Thymus (tissue), 11 donors: ENCODE data around the gene SHC3. TPM values are rescaled to one million over a fixed set of nuclear protein-coding genes. Genes with fewer than 3 reads are reported as not detected.
A peak's percentile ranks its signal among the peaks of the same experiment; 100 is the strongest.

Experiments
- DNase-seq, 9 donors: peaks; one replicate each; pipeline ENCODE4 v3.0.0-alpha.2; 2013; ENCODE audit warnings: low spot score in 9 of 9, low read depth in 6 of 9, missing footprints in 1 of 9
- H3K27ac ChIP-seq, 2 donors: one replicate each; pipeline ENCODE4 v1.5.1; 2013; ENCODE audit warnings: control low read depth in 1 of 2, low read depth in 1 of 2, low read length in 1 of 2, mild to moderate bottlenecking in 1 of 2, moderate library complexity in 1 of 2
- H3K27me3 ChIP-seq, 2 donors: one replicate each; pipeline ENCODE4 v1.5.1; 2013; ENCODE audit warnings: low read length in 1 of 2; ENCODE audit not compliant: control insufficient read depth in 2 of 2, insufficient read depth in 1 of 2
- H3K36me3 ChIP-seq, 2 donors: one replicate each; pipeline ENCODE4 v1.5.1; 2013; ENCODE audit warnings: low read length in 1 of 2, mild to moderate bottlenecking in 1 of 2, moderate library complexity in 1 of 2; ENCODE audit not compliant: control insufficient read depth in 2 of 2, insufficient read depth in 2 of 2
- H3K4me1 ChIP-seq, 2 donors: one replicate each; pipeline ENCODE4 v1.5.1; 2013; ENCODE audit warnings: low read length in 2 of 2; ENCODE audit not compliant: control insufficient read depth in 2 of 2, insufficient read depth in 2 of 2
- H3K4me3 ChIP-seq, 2 donors: one replicate each; pipeline ENCODE4 v1.5.1; 2013; ENCODE audit warnings: low read length in 2 of 2, control low read depth in 1 of 2, mild to moderate bottlenecking in 1 of 2
- H3K9me3 ChIP-seq, 2 donors: one replicate each; pipeline ENCODE4 v1.5.1; 2013; ENCODE audit warnings: low read length in 1 of 2, mild to moderate bottlenecking in 1 of 2; ENCODE audit not compliant: control insufficient read depth in 2 of 2, insufficient read depth in 1 of 2
- WGBS: extraction: QIAGEN DNeasy Blood & Tissue Kit; methylation state at CpG from one replicate; pipeline ENCODE4 v1.1.7; 2013; 5-methylcytosine and 5-hydroxymethylcytosine counted together
- polyA plus RNA-seq: library from polyadenylated mRNA; stranded (reverse); fragments of 200-250 nt; gene quantifications from one replicate; pipeline ENCODE4 v1.2.3, GENCODE V29; 2013
- total RNA-seq: library from RNA; stranded (reverse); fragments of 120-200 nt; gene quantifications from one replicate; pipeline ENCODE4 v1.2.4, GENCODE V29; 2013
- donor health status: healthy.

SHC3 gene
- total and polyA plus RNA-seq, 2 donors = 0.05 to 0.16 TPM

- Histone ChIP-seq H3K27me3 (no peaks in the 10 kb centered on the region), H3K27ac (no peak overlapping the region), H3K4me1 (no peaks in the 10 kb centered on the region), H3K9me3 (no peaks in the 10 kb centered on the region), H3K36me3 (no peaks in the 10 kb centered on the region), H3K4me3 (no peak overlapping the region)
- 89% methylated on average over 6 of the region's 6 CpGs for WGBS
- DNase-seq = no peak
These were observed 112.7 kb downstream of the SHC3 start for GRCh38 chr9:89065921-89066320.

- 97% methylated on average over 5 of the region's 5 CpGs for WGBS
- no peak for DNase-seq
- Histone ChIP-seq H3K27me3 (no peaks in the 10 kb centered on the region), H3K9me3 (peaks cover 3 to 8% of the 10 kb centered on the region in 2 donors), H3K4me1 (no peaks in the 10 kb centered on the region), H3K4me3 (no peak overlapping the region), H3K36me3 (no peaks in the 10 kb centered on the region), H3K27ac (no peak overlapping the region)
These were observed 117.8 kb downstream of the SHC3 start for GRCh38 chr9:89060790-89061189.

- H3K4me1 ChIP-seq = no peaks in the 10 kb centered on the region
- H3K9me3 ChIP-seq = peaks cover 3 to 8% of the 10 kb centered on the region in 2 donors
- DNase-seq = no peak
- H3K36me3 ChIP-seq = no peaks in the 10 kb centered on the region
- 91% methylated on average over 15 of the region's 15 CpGs for WGBS
- H3K27me3 ChIP-seq = no peaks in the 10 kb centered on the region
- H3K4me3 ChIP-seq = no peak overlapping the region
- H3K27ac ChIP-seq = peak overlapping the region in 1 of 2 donors; percentile 21
These were observed 118.6 kb downstream of the SHC3 start for GRCh38 chr9:89059925-89060506.

GRCh38 chr9:89058906-89059305 is 119.7 kb downstream of the SHC3 start:
- H3K4me1 ChIP-seq = no peaks in the 10 kb centered on the region
- no peak for DNase-seq

GRCh38 chr9:89054865-89055495 is 123.6 kb downstream of the SHC3 start:
- Histone ChIP-seq H3K4me3 (no peak overlapping the region), H3K36me3 (no peaks in the 10 kb centered on the region), H3K27ac (no peak overlapping the region), H3K4me1 (no peaks in the 10 kb centered on the region), H3K9me3 (peaks cover 3 to 8% of the 10 kb centered on the region in 2 donors), H3K27me3 (no peaks in the 10 kb centered on the region)
- no peak for DNase-seq
- 95% methylated on average over 8 of the region's 8 CpGs for WGBS

More at GRCh38 chr9:89058906-89059305, 119.7 kb downstream of the SHC3 start:
- Histone ChIP-seq H3K36me3 (no peaks in the 10 kb centered on the region), H3K27ac (no peak overlapping the region), H3K4me3 (no peak overlapping the region), H3K27me3 (no peaks in the 10 kb centered on the region), H3K9me3 (peaks cover 3 to 8% of the 10 kb centered on the region in 2 donors)
- 95% methylated on average over 12 of the region's 12 CpGs for whole genome bisulfite sequencing

- DNase-seq = no peak
- Histone ChIP-seq H3K36me3 (no peaks in the 10 kb centered on the region), H3K4me3 (no peak overlapping the region), H3K4me1 (no peaks in the 10 kb centered on the region), H3K27me3 (no peaks in the 10 kb centered on the region), H3K9me3 (peaks cover 0 to 1% of the 10 kb centered on the region in 2 donors), H3K27ac (no peak overlapping the region)
- WGBS = 96% methylated on average over 5 of the region's 5 CpGs
These were observed 125.3 kb downstream of the SHC3 start for GRCh38 chr9:89053301-89053700.

GRCh38 chr9:89052470-89053097 is 126.0 kb downstream of the SHC3 start:
- Histone ChIP-seq H3K36me3 (no peaks in the 10 kb centered on the region), H3K4me3 (no peak overlapping the region), H3K27ac (no peak overlapping the region), H3K4me1 (no peaks in the 10 kb centered on the region), H3K27me3 (no peaks in the 10 kb centered on the region), H3K9me3 (no peaks in the 10 kb centered on the region)
- no peak for DNase-seq
- 95% methylated on average over 6 of the region's 6 CpGs for WGBS

- no peaks in the 10 kb centered on the region for H3K36me3 ChIP-seq
- H3K9me3 ChIP-seq = no peaks in the 10 kb centered on the region
- H3K27me3 ChIP-seq = no peaks in the 10 kb centered on the region
- 93% methylated on average over 12 of the region's 12 CpGs for WGBS
- no peak for DNase-seq
- no peak overlapping the region for H3K4me3 ChIP-seq
- no peak overlapping the region for H3K27ac ChIP-seq
- no peaks in the 10 kb centered on the region for H3K4me1 ChIP-seq
These were observed 127.1 kb downstream of the SHC3 start for GRCh38 chr9:89051421-89052025.

- H3K36me3 ChIP-seq = no peaks in the 10 kb centered on the region
- no peaks in the 10 kb centered on the region for H3K27me3 ChIP-seq
- no peak overlapping the region for H3K4me3 ChIP-seq
- H3K9me3 ChIP-seq = no peaks in the 10 kb centered on the region
- 92% methylated on average over 8 of the region's 8 CpGs for WGBS
- DNase-seq = no peak
- H3K27ac ChIP-seq = no peak overlapping the region
- H3K4me1 ChIP-seq = no peaks in the 10 kb centered on the region
These were observed 129.0 kb downstream of the SHC3 start for GRCh38 chr9:89049646-89050045.
